ENCODE results near the gene MPPED1.

Gene MPPED1

DNA sequence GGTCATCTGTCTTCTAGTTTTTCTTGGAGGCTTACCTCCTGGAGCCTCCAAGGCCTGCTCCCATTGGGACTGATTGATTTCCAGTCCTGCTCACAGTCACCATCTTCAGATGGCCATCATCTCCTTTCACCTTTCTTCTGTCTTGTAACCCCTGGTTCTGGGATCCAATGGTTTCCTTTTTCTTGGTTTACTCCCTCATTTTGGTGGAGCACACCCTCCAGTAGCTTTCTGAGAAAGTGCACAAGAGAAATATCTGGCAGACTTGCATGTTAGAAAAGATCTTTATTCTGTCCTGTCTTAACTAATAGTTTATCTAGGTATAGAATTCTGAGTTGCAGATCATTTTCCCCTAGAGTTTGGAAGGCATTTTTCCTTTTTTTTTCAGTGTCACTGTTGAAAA lies 50.9 kb downstream of the MPPED1 start:
- H3K27ac ChIP-seq: no peak overlapping the region
- no peak for TF ChIP-seq CTCF (IDR thresholded peaks at IDR 0.05; ENCODE audit: low read depth, low read length)
- H3K27me3 ChIP-seq (ENCODE audit: insufficient read depth, low read depth, severe bottlenecking): no peaks in the 10 kb centered on the region
- H3K36me3 ChIP-seq: no peaks in the 10 kb centered on the region
- no peak for DNase-seq
- no peaks in the 10 kb centered on the region for H3K9me3 ChIP-seq (ENCODE audit: severe bottlenecking)
- no peak overlapping the region for H3K4me3 ChIP-seq (ENCODE audit: low read depth, low read length)

- TF ChIP-seq CTCF (IDR thresholded peaks at IDR 0.05; ENCODE audit: low read depth, low read length): no peak
- H3K27me3 ChIP-seq (ENCODE audit: insufficient read depth, low read depth, severe bottlenecking): no peaks in the 10 kb centered on the region
- DNase-seq: no peak
Measured at GRCh38 chr22:43464809-43465208, 53.0 kb downstream of the MPPED1 start.

DNA sequence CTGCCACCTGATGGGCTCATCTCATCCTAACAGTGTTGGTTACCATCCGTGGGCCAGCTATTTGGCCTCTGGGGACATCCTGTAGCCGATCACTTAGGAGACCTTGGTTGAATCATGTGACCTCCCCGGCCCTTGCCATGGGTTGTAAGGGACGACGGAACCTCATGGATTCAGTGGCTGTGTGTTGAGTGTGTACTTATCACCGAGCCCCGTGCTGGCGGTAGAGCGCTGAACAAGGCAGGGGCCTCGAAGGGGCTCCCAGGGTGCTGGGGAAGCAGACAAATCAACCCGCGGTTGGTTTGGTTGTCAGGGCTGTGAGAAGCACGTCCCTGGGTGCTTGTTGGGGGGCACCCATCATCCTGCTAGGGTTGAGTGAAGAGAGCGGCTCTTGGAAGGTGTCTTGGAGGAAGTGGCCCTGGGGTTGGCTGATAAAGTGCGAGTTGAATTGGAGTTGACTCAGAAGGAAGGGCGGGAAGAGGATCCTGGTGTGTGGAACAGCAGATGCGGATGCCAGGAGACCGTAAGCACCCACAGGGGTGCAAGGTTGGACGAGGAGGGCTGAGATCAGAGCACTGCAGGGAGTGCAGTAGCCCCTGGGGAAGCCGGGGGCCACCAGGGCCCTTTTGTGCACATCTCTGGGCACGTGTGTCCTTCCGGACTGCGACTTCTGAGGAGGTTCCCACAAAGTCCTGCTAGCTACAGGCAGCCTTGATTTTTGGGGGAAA lies 53.6 kb downstream of the MPPED1 start:
- Histone ChIP-seq H3K9me3 (ENCODE audit: severe bottlenecking) (no peaks in the 10 kb centered on the region), H3K4me3 (ENCODE audit: low read depth, low read length) (no peak overlapping the region), H3K36me3 (no peaks in the 10 kb centered on the region), H3K27me3 (ENCODE audit: insufficient read depth, low read depth, severe bottlenecking) (no peaks in the 10 kb centered on the region), H3K27ac (no peak overlapping the region)
- DNase-seq: no peak
- no peak for TF ChIP-seq CTCF (IDR thresholded peaks at IDR 0.05; ENCODE audit: low read depth, low read length)

More at GRCh38 chr22:43464809-43465208, 53.0 kb downstream of the MPPED1 start:
- H3K4me3 ChIP-seq (ENCODE audit: low read depth, low read length): no peak overlapping the region
- H3K9me3 ChIP-seq (ENCODE audit: severe bottlenecking): no peaks in the 10 kb centered on the region
- H3K36me3 ChIP-seq: no peaks in the 10 kb centered on the region
- no peak overlapping the region for H3K27ac ChIP-seq

- Histone ChIP-seq H3K27ac (no peak overlapping the region), H3K36me3 (no peaks in the 10 kb centered on the region), H3K9me3 (ENCODE audit: severe bottlenecking) (no peaks in the 10 kb centered on the region), H3K4me3 (ENCODE audit: low read depth, low read length) (no peak overlapping the region), H3K27me3 (ENCODE audit: insufficient read depth, low read depth, severe bottlenecking) (no peaks in the 10 kb centered on the region)
- no peak for TF ChIP-seq CTCF (IDR thresholded peaks at IDR 0.05; ENCODE audit: low read depth, low read length)
- no peak for DNase-seq
Measured at GRCh38 chr22:43466710-43467109, 54.9 kb downstream of the MPPED1 start.

GRCh38 chr22:43467216-43467940 lies 55.6 kb downstream of the MPPED1 start:
- H3K9me3 ChIP-seq (ENCODE audit: severe bottlenecking): no peaks in the 10 kb centered on the region
- no peaks in the 10 kb centered on the region for H3K36me3 ChIP-seq
- H3K4me3 ChIP-seq (ENCODE audit: low read depth, low read length): no peak overlapping the region
- no peaks in the 10 kb centered on the region for H3K27me3 ChIP-seq (ENCODE audit: insufficient read depth, low read depth, severe bottlenecking)
- TF ChIP-seq CTCF (IDR thresholded peaks at IDR 0.05; ENCODE audit: low read depth, low read length): no peak
- H3K27ac ChIP-seq: no peak overlapping the region
- no peak for DNase-seq

Measured in WERI-Rb-1 (cell line).